HG03457 (cell line): ENCODE data around the gene SMIM12.
"Not testable (repeated sequence)": the region's sequence is repeated elsewhere in the genome, so short reads cannot be mapped to it uniquely, and the experiment has no call there.

Source experiments
- ATAC-seq: cut with Tn5 transposase; IDR thresholded peaks from one replicate; pipeline ENCODE4 v1.9.1; 2021; ENCODE audit warnings: moderate number of reproducible peaks; ENCODE audit not compliant: unreplicated experiment

The SMIM12 gene

GRCh38 chr1:34845131-34845901 is 14.2 kb downstream of the SMIM12 start:
- ATAC-seq = no peak

- ATAC-seq = no peak
Measured at GRCh38 chr1:34844252-34844634, 15.3 kb downstream of the SMIM12 start.

- no peak for ATAC-seq
Measured at GRCh38 chr1:34843392-34844251, 15.9 kb downstream of the SMIM12 start.

GRCh38 chr1:34842952-34843371 is 16.6 kb downstream of the SMIM12 start:
- ATAC-seq = no peak

GRCh38 chr1:34842073-34842472 is 17.5 kb downstream of the SMIM12 start:
- no peak for ATAC-seq

- ATAC-seq = no peak
Measured at GRCh38 chr1:34840426-34840825, 19.1 kb downstream of the SMIM12 start.

GRCh38 chr1:34839526-34840305 is 19.8 kb downstream of the SMIM12 start:
- ATAC-seq = no peak

GRCh38 chr1:34833711-34834110 is 25.8 kb downstream of the SMIM12 start:
- ATAC-seq = no peak

GRCh38 chr1:34831721-34832246 is 27.8 kb downstream of the SMIM12 start:
- no peak for ATAC-seq

- no peak for ATAC-seq
Measured at GRCh38 chr1:34829250-34829649, 30.3 kb downstream of the SMIM12 start.

- no peak for ATAC-seq
Measured at GRCh38 chr1:34828611-34829010, 30.9 kb downstream of the SMIM12 start.

- no peak for ATAC-seq
Measured at GRCh38 chr1:34827341-34827941, 32.1 kb downstream of the SMIM12 start.

GRCh38 chr1:34825455-34826091 is 34.0 kb downstream of the SMIM12 start:
- ATAC-seq = no peak

GRCh38 chr1:34824817-34825454 is 34.6 kb downstream of the SMIM12 start:
- ATAC-seq = no peak

GRCh38 chr1:34822202-34822601 is 37.3 kb downstream of the SMIM12 start:
- ATAC-seq = no peak

- not testable (repeated sequence) for ATAC-seq
Measured at GRCh38 chr1:34818862-34819261, 40.7 kb downstream of the SMIM12 start.

GRCh38 chr1:34816778-34817177 is 42.8 kb downstream of the SMIM12 start:
- ATAC-seq = no peak

GRCh38 chr1:34816332-34816731 is 43.2 kb downstream of the SMIM12 start:
- no peak for ATAC-seq

GRCh38 chr1:34810781-34811180 is 48.8 kb downstream of the SMIM12 start:
- not testable (repeated sequence) for ATAC-seq
